Measurements from ENCODE around the gene ATXN1.
"Not testable (repeated sequence)": the region's sequence is repeated elsewhere in the genome, so short reads cannot be mapped to it uniquely, and the experiment has no call there.

DNA sequence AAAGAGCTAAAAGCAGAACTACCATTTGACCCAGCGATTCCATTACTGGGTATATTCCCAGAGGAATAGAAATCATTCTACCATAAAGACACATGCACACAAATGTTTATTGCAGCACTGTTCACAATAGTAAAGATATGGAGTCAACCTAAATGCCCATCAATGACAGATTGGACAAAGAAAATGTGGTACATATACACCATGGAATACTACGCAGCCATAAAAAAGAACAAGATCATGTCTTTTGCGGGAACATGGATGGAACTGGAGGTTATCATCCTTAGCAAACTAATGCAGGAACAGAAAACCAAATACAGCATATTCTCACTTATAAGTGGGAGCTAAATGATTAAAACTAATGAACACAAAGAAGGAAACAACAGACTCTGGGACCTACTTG is 23.7 kb upstream of the ATXN1 start:
- TF ChIP-seq SUZ12 (IDR thresholded peaks at IDR 0.05); FOXK2 (IDR thresholded peaks at IDR 0.05); FOXM1 (IDR thresholded peaks at IDR 0.05; ENCODE audit: borderline replicate concordance); ELF4 (IDR thresholded peaks at IDR 0.05); NFRKB (IDR thresholded peaks at IDR 0.05): not testable (repeated sequence)

All from HEK293T (cell line).